Stimulated activated CD8-positive, alpha-beta memory T cell treated with anti-CD3 and anti-CD28 coated beads, Interleukin-7, amount 100 ng/mL, for 24 hours (primary cell): ENCODE results near the gene FURIN.
A peak's percentile ranks its signal among the peaks of the same experiment; 100 is the strongest.
"Not testable (repeated sequence)": the region's sequence is repeated elsewhere in the genome, so short reads cannot be mapped to it uniquely, and the experiment has no call there.

ENCODE experiments used
- DNase-seq: peaks from one replicate; pipeline ENCODE4 v3.0.0-alpha.2; 2020; ENCODE audit warnings: low read depth

Gene FURIN

GRCh38 chr15:90868261-90868689, at the start of gene FURIN:
Gene FURIN (plus strand): TSS chr15:90868588. CDS start chr15:90875741, 7,153 bp downstream.
- DNase-seq = no peak

GRCh38 chr15:90819390-90819789, 49.0 kb upstream of the FURIN start:
- DNase-seq = no peak

- DNase-seq = no peak
Observed at GRCh38 chr15:90819850-90820249, 48.5 kb upstream of the FURIN start.

GRCh38 chr15:90820481-90820880, 47.9 kb upstream of the FURIN start:
- DNase-seq = no peak

- DNase-seq = no peak
Observed at GRCh38 chr15:90822204-90822955, 46.0 kb upstream of the FURIN start.

GRCh38 chr15:90823455-90823974, 44.9 kb upstream of the FURIN start:
- no peak for DNase-seq

- DNase-seq = not testable (repeated sequence)
Observed at GRCh38 chr15:90825115-90825899, 43.1 kb upstream of the FURIN start.

GRCh38 chr15:90826206-90826885, 42.0 kb upstream of the FURIN start:
- DNase-seq = not testable (repeated sequence)

GRCh38 chr15:90826886-90827435, 41.4 kb upstream of the FURIN start:
- no peak for DNase-seq

GRCh38 chr15:90828111-90828510, 40.3 kb upstream of the FURIN start:
- DNase-seq = no peak

GRCh38 chr15:90829126-90829525, 39.3 kb upstream of the FURIN start:
- DNase-seq = no peak

GRCh38 chr15:90829942-90830440, 38.4 kb upstream of the FURIN start:
- DNase-seq = no peak

- DNase-seq = no peak
Observed at GRCh38 chr15:90834626-90835025, 33.8 kb upstream of the FURIN start.

GRCh38 chr15:90836296-90836871, 32.0 kb upstream of the FURIN start:
- DNase-seq = no peak

- DNase-seq = no peak
Observed at GRCh38 chr15:90837094-90837493, 31.3 kb upstream of the FURIN start.

GRCh38 chr15:90838139-90838538, 30.2 kb upstream of the FURIN start:
- DNase-seq = peak; percentile 72

GRCh38 chr15:90838544-90838943, 29.8 kb upstream of the FURIN start:
- DNase-seq = no peak

- no peak for DNase-seq
Observed at GRCh38 chr15:90839187-90840071, 29.0 kb upstream of the FURIN start.

- no peak for DNase-seq
Observed at GRCh38 chr15:90840157-90840855, 28.1 kb upstream of the FURIN start.

- no peak for DNase-seq
Observed at GRCh38 chr15:90840954-90841353, 27.4 kb upstream of the FURIN start.
